ENCODE results near the gene LACTB.
"Not testable (repeated sequence)": the region's sequence is repeated elsewhere in the genome, so short reads cannot be mapped to it uniquely, and the experiment has no call there.

The LACTB gene

GRCh38 chr15:63089260-63090043 is 32.2 kb upstream of the LACTB start:
- DNase-seq (ENCODE audit: low read depth) = no peak

- no peak for DNase-seq (ENCODE audit: low read depth)
These were observed 31.2 kb upstream of the LACTB start for GRCh38 chr15:63090472-63090871.

DNA sequence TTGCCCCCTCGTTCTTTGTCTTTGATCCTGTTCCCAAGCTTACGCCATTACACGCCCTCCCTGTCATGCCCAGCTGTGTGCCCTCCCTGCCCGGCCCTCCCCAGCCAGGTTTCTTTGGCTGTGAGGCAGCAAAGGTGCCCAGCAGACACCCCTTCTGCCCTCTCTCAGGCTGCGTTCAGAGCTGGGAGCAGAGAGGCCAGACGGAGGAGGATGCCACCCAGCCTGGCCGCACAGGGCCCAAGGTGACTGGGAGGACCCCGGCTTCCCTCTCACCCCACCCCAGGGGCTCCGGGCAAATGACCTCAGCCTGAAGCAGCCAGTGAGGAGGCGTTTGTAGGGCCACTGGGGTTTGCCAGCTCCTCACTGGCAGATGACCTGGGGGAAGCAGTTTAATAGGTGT is 30.8 kb upstream of the LACTB start:
- DNase-seq (ENCODE audit: low read depth) = no peak

DNA sequence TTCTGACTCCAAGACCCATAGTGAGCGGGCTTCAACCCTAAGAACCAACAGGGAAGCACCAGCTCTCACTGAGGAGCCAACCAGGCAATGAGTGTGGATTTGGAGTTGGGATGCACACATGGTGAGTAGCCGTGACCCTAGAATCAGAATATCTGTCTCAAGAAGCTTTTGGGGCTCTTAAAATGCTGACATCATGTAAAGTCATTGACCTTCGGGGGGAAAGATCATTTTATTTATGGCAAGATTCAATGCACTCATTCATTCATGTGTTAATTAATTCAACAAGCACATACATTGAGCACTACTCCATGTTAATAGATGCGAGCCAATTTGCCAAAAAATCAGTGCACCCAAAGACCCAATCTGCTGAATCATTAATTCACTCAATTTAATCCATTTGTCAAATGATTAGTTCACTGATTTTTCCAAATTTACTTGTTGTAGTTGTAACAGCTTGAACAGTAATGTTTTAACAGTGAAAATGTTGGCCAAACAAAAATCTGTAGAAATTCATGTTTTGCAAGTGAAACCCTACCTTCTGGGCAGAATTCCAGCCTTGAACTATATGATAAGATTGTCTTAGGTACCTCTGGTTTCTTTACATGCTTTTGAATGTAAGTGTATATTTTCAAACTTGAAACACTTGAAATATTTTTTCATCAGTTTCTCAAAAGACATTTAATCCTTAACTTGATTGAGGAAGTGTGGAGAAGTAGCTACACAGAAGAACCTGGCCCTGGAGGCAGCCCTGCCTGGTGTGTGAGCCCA is 29.8 kb upstream of the LACTB start:
- no peak for DNase-seq (ENCODE audit: low read depth)

DNA sequence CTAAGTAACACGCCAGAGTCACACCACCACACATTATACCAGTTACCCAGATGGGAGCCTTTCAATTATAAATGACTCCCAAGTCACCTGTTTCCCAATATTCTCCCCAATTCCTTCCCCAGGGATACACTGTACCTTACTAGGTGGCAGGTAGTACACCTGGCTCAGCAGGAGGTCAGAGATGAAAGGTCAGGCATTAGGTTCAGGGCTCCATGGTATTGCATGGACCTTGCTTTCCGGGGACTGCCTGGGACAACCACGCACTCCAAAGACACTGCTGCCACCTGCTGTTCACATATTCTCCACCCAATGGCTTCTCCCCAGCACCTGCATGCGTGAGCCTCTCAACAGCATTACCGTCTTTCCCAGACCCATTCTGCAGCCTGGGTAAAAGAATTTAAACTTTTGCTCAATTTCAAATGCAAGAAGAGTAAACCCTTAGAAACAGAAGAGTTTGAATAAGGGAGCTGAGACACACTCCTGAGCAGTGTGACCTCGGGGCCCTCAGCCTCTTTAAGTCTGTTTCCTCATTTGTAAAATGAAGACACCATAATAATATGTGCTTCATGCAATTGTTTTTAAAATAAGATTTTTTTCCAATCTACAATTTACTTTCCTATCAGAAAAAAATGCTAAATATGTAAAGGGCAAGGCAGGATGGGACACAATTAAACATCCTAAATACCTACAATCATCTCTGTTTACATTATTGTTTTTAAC is 28.0 kb upstream of the LACTB start:
- DNase-seq (ENCODE audit: low read depth) = peak; percentile 25

DNA sequence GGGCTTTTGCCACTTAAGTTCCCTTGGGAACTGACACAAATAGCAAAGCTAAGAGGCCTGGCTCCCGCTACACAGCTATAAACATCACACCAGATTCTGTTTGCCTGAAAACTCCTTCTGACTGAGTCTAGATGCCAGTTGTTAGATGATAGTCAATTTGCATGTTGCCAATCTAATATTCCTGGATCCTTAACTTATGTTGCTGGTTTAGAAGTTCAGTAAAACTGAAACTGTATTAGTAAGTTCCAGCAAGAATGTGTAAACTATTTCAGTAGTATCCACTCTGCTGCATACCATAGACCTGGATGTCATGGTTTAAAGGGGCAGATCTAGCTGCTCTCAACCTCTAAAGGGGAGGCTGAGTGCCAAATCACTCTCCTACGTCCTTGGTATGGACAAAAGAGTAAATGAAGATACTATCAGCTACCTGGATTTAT is 27.1 kb upstream of the LACTB start:
- no peak for DNase-seq (ENCODE audit: low read depth)

GRCh38 chr15:63096178-63096577 is 25.5 kb upstream of the LACTB start:
- no peak for DNase-seq (ENCODE audit: low read depth)

DNA sequence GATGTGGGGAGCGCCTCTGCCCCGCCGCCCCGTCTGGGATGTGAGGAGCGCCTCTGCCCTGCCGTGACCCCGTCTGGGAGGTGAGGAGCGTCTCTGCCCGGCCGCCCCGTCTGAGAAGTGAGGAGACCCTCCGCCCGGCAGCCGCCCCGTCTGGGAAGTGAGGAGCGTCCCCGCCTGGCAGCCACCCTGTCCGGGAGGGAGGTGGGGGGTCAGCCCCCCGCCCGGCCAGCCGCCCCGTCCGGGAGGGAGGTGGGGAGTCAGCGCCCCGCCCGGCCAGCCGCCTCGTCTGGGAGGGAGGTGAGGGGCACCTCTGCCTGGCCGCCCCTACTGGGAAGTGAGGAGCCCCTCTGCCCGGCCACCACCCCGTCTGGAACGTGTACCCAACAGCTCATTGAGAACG is 22.8 kb upstream of the LACTB start:
- DNase-seq (ENCODE audit: low read depth) = not testable (repeated sequence)

GRCh38 chr15:63099581-63099980 is 22.1 kb upstream of the LACTB start:
- not testable (repeated sequence) for DNase-seq (ENCODE audit: low read depth)

DNA sequence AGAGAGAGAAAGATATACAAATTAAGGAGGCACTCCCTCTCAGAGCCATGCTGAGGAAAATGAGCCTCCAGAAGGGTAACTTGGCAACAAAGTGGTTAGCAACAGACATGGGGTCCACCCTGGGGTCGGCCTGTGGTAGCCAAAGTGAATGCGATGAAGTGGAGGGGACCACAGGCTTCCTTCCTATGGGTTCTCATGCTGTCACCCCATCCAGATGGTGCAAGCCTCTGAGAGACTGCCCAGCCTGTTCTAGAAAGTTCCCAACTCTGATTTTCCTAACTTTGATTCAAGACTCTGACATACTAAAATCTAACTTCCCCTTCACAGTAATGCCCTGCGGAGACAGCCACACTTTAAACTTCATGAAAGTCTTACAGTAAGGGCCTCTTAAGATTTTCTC is 18.2 kb upstream of the LACTB start:
- no peak for DNase-seq (ENCODE audit: low read depth)

DNA sequence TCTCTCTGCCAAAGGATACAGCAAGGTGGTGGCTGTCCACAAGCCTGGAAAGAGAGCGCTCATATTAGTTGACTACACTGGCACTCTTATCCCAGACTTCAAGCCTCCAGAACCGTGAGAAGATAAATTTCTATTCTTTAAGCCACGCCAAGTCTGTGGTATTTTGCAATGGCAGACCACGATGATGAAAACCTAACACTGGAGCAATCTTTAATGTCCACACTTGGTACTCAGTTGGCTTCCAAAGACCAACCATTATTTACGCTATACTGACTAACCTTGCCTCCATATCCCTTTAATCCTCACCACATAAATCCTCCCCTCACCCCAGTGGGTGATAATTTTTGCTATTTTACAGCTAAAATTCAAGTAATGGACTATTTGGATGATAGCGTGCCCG is 16.9 kb upstream of the LACTB start:
- no peak for DNase-seq (ENCODE audit: low read depth)

DNA sequence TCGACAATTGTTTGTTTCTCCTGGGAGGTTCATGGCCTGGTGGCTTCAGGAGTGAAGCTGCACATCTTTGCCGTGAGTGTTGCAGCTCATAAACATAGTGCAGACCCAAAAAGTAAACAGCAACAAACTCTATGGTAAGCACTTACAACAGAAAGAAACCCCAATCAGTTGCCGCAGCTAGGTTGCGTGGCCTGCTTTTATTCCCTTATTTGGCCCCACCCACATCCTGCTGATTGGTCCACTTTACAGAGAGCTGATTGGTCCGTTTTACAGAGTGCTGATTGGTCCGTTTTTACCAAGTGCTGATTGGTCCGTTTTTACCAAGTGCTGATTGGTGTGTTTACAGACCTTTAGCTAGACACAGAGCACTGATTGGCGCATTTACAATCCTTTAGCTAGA is 16.3 kb upstream of the LACTB start:
- DNase-seq (ENCODE audit: low read depth) = not testable (repeated sequence)

DNA sequence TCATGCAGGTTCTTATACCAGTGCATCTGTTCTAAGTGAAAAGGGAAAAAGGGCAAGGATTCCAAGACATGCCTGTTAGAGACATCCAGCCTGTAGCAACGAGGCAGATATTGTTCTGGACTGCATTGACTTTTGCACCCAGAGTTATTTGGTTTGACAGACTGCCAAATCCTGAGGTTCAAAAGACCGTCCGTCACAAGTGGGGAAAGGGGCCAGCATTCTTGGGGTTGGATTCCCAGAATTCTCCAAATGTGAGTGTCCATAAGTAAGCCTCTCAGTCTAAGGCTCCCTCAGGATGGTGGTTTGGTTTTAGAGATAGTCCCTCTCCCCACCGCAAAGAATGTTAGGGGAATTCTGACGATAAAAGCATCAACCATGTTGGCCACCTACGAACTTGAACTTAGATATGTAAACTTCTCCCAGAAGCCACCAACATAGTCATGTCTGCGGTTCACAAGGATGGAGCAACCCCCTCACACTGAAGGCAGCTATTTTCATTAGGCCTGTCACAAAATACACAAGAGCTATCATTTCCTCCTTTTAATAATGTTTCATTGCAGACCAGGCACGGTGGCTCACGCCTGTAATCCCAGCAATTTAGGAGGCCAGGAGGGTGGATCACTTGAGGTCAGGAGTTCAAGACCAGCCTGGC is 13.6 kb upstream of the LACTB start:
- no peak for DNase-seq (ENCODE audit: low read depth)

DNA sequence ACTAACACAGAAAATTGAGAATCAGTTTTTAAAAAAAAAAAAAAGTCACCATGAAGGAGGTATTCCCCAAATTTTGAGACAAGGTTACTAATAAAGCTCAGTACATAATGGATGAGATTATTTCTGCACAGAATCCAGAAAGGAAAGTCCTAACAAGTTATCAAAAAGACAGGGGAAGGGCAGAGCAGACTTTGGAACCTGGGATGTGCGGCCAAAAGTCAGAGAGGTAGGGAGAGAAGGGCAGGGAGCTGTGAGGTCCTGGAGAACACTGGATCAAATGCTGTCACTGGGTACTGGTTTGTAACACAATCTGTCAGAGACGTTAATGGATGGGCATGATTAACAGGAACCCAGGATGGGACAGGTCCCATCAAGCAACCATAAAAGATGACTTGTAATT is 12.2 kb upstream of the LACTB start:
- DNase-seq (ENCODE audit: low read depth) = no peak

GRCh38 chr15:63109920-63110319 is 11.7 kb upstream of the LACTB start:
- DNase-seq (ENCODE audit: low read depth) = no peak

- no peak for DNase-seq (ENCODE audit: low read depth)
These were observed 11.1 kb upstream of the LACTB start for GRCh38 chr15:63110428-63111026.

DNA sequence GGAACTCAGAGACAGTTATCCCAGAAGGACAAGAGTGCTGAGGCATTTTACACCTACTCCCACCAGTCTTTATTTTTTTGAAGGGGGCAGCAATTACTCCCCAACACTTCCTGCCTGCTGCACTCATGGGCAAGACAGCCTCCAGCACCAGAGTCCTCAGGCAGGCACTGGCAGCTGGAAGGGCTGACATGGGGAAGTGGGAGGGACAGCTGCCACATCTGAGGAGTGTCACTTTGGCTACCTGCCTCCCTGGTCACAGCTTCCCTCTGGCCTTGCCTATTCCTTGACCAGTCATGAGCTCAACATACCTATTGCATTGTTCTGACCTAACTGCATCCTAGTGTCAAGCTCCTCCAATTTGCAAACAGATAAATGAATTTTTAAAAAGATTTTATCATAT is 10.2 kb upstream of the LACTB start:
- no peak for DNase-seq (ENCODE audit: low read depth)

DNA sequence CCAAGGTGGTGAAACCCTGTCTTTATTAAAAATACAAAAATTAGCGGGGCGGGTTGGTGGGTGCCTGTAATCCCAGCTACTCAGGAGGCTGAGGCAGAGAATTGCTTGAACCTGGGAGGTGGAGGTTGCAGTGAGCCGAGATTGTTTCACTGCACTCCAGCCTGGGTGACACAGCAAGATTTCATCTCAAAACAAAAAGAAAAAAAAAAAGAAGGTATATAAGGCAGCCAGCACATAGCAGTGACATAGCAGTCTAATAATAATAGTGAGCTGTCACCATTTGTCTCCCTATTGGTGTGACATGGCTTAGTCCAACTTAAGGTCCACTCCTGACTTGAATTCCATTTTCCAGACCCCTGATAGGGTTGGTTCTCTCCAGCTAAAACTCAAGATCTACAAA is 8.8 kb upstream of the LACTB start:
- no peak for DNase-seq (ENCODE audit: low read depth)

GRCh38 chr15:63114465-63114864 is 7.2 kb upstream of the LACTB start:
- no peak for DNase-seq (ENCODE audit: low read depth)

DNA sequence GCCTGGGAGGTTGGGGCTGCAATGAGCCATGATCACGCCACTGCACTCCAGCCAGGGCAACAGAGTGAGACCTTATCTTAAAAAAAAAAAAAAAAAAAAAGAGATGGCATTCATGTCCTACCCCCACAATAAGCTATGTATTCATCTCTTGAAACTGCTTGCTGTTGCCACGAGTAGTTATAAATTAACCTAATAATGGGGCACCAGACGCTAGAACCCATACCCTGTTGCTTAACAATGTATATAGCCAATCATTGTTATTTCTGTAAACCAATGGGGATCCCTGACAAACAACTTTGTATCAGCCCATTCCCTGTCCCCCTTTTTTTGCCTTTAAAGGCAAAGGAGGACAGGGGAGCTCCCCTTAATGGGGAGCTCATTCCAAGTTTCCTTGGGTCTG is 2.8 kb upstream of the LACTB start:
- no peak for DNase-seq (ENCODE audit: low read depth)

DNA sequence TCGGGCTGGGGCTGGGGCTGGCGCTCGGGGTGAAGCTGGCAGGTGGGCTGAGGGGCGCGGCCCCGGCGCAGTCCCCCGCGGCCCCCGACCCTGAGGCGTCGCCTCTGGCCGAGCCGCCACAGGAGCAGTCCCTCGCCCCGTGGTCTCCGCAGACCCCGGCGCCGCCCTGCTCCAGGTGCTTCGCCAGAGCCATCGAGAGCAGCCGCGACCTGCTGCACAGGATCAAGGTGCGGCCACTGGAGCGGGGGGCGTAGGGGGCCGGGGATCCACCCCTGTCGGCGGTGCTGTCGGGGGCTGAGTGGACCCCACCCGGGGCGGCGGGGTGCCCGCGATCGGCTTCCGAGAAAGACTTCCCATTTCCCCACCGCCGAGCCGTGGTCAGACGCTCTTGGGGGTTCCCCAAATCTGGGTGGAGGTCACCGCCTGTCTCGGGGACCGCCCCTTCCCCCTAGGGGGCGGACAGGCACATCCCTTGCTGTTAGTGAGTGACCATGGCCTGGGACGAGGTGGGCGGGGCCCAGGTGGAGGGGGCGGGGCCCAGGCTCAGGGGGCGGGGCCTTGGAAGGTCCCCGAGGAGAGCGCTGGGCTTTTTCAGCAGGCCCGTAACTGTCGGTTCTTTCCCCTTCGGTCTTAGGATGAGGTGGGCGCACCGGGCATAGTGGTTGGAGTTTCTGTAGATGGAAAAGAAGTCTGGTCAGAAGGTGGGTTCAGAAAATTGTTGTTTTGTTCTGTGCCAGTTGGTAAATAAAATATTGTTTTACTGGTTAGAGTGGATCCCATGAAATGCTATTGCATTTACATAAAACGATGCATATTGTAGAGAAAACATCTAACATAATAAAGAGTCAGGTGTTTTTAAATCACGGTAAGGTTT is 578 bp downstream of the LACTB start:
- peak; percentile 67 for DNase-seq (ENCODE audit: low read depth)

Data from T-helper 22 cell (primary cell).